Endothelial cell of umbilical vein (primary cell): ENCODE results near the gene RHEX.

Experiments
- CTCF ChIP-seq, 2 donors: IDR thresholded peaks; 1 replicate in 1 of 2; 2 replicates in 1 of 2; pipeline ENCODE4 v1.5.1; 2011; ENCODE audit warnings: low read length in 2 of 2, mild to moderate bottlenecking in 2 of 2, moderate library complexity in 2 of 2, control low read depth in 1 of 2, inconsistent platforms in 1 of 2, low read depth in 1 of 2; ENCODE audit not compliant: insufficient read depth in 1 of 2; ENCODE audit errors: extremely low read depth in 1 of 2
- EZH2 ChIP-seq: IDR thresholded peaks from 2 replicates; pipeline ENCODE4 v1.6.1; 2012; ENCODE audit warnings: borderline replicate concordance, low read depth, mild to moderate bottlenecking, moderate library complexity, low read length, inconsistent platforms; ENCODE audit not compliant: severe bottlenecking
- FOS ChIP-seq: IDR thresholded peaks from 2 replicates; pipeline ENCODE4 v1.6.1; 2011; ENCODE audit warnings: mild to moderate bottlenecking, low read length, moderate library complexity, borderline replicate concordance; ENCODE audit not compliant: insufficient read depth
- MYC ChIP-seq: IDR thresholded peaks from one replicate; pipeline ENCODE4 v1.6.1; 2011; ENCODE audit warnings: mild to moderate bottlenecking, low read depth, low read length
- POLR2A ChIP-seq: IDR thresholded peaks from 2 replicates; pipeline ENCODE4 v1.6.1; 2012; ENCODE audit warnings: low read depth, mild to moderate bottlenecking, control low read depth, low read length
- POLR2AphosphoS5 ChIP-seq: IDR thresholded peaks from 2 replicates; pipeline ENCODE4 v1.6.1; 2012; ENCODE audit warnings: low read depth, mild to moderate bottlenecking, control low read depth, low read length, moderate library complexity; ENCODE audit not compliant: insufficient read depth
- TF ChIP-seq, protein P1 (sequence below): IDR thresholded peaks from 2 replicates; pipeline ENCODE4 v1.6.1; 2011; ENCODE audit not compliant: insufficient read depth, insufficient read length

DNA sequence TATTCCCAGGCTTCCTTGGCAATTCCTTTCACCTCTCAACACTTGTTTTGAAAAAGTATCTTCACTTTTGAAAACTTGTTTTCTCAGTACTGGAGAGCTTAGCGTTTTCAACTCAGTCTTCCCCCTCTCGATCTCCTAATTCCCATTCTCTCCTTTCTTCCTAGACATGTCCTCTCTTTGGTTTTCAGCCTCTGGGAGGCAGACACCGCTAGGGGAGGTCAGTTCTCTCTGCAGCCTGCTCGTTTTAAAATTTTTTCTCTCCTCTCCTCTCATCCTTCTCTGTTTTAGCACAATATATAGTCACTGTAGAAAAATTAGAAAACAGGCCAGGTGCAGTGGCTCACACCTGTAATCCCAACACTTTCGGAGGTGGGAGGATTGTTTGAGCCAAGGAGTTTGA, 12.6 kb upstream of the RHEX start:
- TF ChIP-seq CTCF (IDR thresholded peaks at IDR 0.05; ENCODE audit: extremely low read depth in 1 of 2, insufficient read depth in 1 of 2, low read depth in 1 of 2, low read length in 2 of 2) (no peak), EZH2 (no peak), POLR2AphosphoS5 (no peak), MYC (no peak), POLR2A (no peak), FOS (no peak)
- TF ChIP-seq, protein P1, sequence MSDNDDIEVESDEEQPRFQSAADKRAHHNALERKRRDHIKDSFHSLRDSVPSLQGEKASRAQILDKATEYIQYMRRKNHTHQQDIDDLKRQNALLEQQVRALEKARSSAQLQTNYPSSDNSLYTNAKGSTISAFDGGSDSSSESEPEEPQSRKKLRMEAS, result no peak
